Measurements from ENCODE around the gene ZNF180. TPM values are rescaled to one million over a fixed set of nuclear protein-coding genes. Genes with fewer than 3 reads are reported as not detected.
"Not testable (repeated sequence)": the region's sequence is repeated elsewhere in the genome, so short reads cannot be mapped to it uniquely, and the experiment has no call there.

Gene ZNF180
- total RNA-seq, 4 donors from 2014 or later: 2.6 to 23.4 (median 11.2) TPM

DNA sequence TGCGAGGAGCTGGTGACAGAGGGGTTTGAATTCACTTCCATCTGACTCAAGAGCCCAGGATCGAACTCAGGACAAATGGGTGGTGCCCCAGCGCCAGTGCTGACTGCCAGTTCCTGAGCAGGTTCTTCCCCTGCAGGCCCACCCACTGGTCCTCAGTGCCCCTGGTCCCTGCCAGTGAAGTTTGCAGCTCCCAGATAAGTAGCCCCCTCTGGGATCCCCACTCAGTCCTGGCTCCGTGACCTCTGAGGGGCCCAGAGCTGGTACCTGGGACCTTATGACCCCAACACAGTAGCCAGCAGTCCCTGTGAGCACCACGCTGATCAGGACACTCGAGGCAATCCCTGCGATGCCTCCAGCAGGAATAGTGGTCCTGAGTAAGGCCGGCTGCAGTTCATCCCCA lies 40.4 kb upstream of the ZNF180 start:
- no peak for DNase-seq
- intact Hi-C loops (cut with DNase I; ENCODE audit: low total_unique reads): no loop called here

DNA sequence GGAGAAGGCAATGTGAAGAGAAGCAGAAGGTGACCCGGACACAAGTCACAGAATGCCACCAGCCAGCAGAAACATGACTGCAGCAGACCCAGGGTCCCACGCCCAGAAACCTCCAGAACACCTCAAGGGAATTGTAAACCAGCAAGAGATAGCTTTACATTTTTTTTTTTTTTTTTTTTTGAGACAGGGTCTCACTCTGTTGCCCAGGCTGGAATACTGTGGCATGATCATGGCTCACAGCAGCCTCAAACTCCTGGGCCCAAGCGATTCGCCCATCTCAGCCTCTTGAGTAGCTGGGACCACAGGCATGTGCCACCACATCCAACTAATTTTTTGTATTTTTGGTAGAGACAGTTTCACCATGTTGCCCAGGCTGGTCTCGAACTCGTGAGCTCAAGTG lies 39.7 kb upstream of the ZNF180 start:
- Histone ChIP-seq H3K36me3 (no peaks in the 10 kb centered on the region), H3K9me3 (no peaks in the 10 kb centered on the region), H3K27me3 (no peaks in the 10 kb centered on the region), H3K4me3 (no peak overlapping the region), H3K4me1 (no peaks in the 10 kb centered on the region), H3K27ac (no peak overlapping the region)
- TF ChIP-seq CTCF (IDR thresholded peaks at IDR 0.05) (no peak), POLR2A (IDR thresholded peaks at IDR 0.05) (no peak)
- DNase-seq: no peak
- intact Hi-C loops (cut with DNase I; ENCODE audit: low total_unique reads): no loop called here

More for the DNA sequence above, 40.4 kb upstream of the ZNF180 start:
- Histone ChIP-seq H3K9me3 (no peaks in the 10 kb centered on the region), H3K27me3 (no peaks in the 10 kb centered on the region), H3K4me3 (no peak overlapping the region), H3K36me3 (no peaks in the 10 kb centered on the region), H3K4me1 (no peaks in the 10 kb centered on the region), H3K27ac (no peak overlapping the region)
- TF ChIP-seq POLR2A (IDR thresholded peaks at IDR 0.05): no peak
- no peak for TF ChIP-seq CTCF (IDR thresholded peaks at IDR 0.05)

DNA sequence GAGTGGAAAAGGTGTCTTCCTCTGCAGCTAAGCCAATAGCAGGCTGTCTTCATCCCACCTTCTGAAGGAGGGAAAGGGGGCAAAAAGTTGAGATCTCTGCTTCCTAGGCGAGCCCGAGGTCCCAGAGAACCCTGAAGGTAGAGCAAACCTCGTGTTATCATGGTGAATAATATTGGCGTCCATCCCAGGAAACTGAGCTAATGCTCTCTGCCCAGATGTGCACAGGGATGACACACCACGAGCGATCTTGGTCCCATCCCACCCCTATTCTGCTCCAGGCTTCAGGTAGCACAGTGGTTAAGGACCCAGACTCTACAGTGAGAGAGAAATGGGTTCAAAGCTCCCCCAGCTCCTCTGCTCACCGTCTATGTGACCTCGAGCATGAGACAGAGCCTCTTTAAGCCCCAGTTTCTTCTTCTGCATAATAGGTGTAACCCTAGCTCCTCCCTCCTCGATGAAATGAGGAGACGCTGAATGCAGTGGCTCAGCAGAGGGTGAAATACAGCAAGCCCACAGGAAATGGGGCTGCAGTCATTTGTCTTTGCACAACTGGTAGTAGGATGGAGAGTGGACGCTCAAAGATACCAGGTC lies 39.0 kb upstream of the ZNF180 start:
- no peak for DNase-seq
- H3K27me3 ChIP-seq: no peaks in the 10 kb centered on the region
- no peak overlapping the region for H3K27ac ChIP-seq
- H3K4me3 ChIP-seq: no peak overlapping the region
- H3K9me3 ChIP-seq: no peaks in the 10 kb centered on the region
- intact Hi-C loops (cut with DNase I; ENCODE audit: low total_unique reads): no loop called here
- H3K36me3 ChIP-seq: no peaks in the 10 kb centered on the region
- H3K4me1 ChIP-seq: no peaks in the 10 kb centered on the region
- TF ChIP-seq POLR2A (IDR thresholded peaks at IDR 0.05) (no peak), CTCF (IDR thresholded peaks at IDR 0.05) (no peak)

- H3K27me3 ChIP-seq: not testable (repeated sequence)
Measured at GRCh38 chr19:44535361-44535760, 35.0 kb upstream of the ZNF180 start.

DNA sequence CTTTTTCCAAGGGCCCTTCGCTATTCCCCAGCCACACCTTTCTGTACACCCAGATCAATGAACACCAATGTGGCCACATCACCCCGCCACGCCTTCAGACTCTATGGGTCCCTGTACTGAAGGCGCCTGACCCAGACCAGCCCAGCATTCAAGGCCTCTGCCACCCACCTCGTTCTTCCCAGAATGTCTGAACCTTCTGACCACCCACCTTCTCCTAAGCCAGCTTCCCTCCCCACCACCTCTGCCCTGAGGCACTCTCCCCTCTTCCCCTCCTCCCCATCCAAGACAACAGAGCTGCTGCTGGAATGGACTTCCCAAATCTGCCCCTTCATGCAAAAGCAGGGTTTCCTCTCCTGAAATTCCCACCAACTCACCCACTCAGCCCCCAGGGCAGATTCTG lies 32.5 kb upstream of the ZNF180 start:
- H3K27me3 ChIP-seq: no peaks in the 10 kb centered on the region
- H3K9me3 ChIP-seq: no peaks in the 10 kb centered on the region
- H3K27ac ChIP-seq: no peak overlapping the region
- no peak for DNase-seq
- no peaks in the 10 kb centered on the region for H3K4me1 ChIP-seq
- H3K4me3 ChIP-seq: no peak overlapping the region
- no peaks in the 10 kb centered on the region for H3K36me3 ChIP-seq
- intact Hi-C loops (cut with DNase I; ENCODE audit: low total_unique reads): no loop called here
- TF ChIP-seq POLR2A (IDR thresholded peaks at IDR 0.05) (no peak), CTCF (IDR thresholded peaks at IDR 0.05) (no peak)

More at GRCh38 chr19:44535361-44535760, 35.0 kb upstream of the ZNF180 start:
- H3K27ac ChIP-seq; intact Hi-C loops (cut with DNase I; ENCODE audit: low total_unique reads); H3K36me3 ChIP-seq; H3K9me3 ChIP-seq; H3K4me1 ChIP-seq; DNase-seq; H3K4me3 ChIP-seq: not testable (repeated sequence)

DNA sequence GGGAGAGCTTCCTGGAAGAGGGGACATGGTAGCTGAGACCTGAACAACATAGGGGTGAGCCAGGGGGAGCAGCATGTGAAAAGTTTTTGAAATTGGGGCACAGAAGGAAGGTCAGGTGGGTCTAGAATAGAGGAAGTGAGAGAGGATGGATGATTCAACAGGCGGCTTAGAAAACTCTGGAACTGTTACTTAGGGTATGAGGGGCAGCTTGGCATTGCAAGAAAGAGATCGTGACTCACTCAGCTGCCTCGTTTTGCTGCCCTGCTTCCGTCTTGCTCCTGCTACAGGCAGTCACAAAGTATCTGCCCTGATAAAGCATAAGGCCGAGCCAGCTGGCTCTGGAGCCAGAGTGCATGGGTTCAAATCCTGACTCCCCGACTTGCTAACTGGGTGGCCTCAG lies 30.5 kb upstream of the ZNF180 start:
- intact Hi-C loops (cut with DNase I; ENCODE audit: low total_unique reads): no loop called here
- H3K36me3 ChIP-seq: no peaks in the 10 kb centered on the region
- no peaks in the 10 kb centered on the region for H3K27me3 ChIP-seq
- H3K27ac ChIP-seq: no peak overlapping the region
- H3K9me3 ChIP-seq: no peaks in the 10 kb centered on the region
- DNase-seq: no peak
- no peak for TF ChIP-seq CTCF (IDR thresholded peaks at IDR 0.05)
- TF ChIP-seq POLR2A (IDR thresholded peaks at IDR 0.05): no peak
- H3K4me1 ChIP-seq: no peaks in the 10 kb centered on the region
- H3K4me3 ChIP-seq: no peak overlapping the region
